Measurements from ENCODE around the gene ZMYND10.

The ZMYND10 gene

GRCh38 chr3:50342813-50343633, 2.5 kb downstream of the ZMYND10 start:
- no peak for DNase-seq

DNA sequence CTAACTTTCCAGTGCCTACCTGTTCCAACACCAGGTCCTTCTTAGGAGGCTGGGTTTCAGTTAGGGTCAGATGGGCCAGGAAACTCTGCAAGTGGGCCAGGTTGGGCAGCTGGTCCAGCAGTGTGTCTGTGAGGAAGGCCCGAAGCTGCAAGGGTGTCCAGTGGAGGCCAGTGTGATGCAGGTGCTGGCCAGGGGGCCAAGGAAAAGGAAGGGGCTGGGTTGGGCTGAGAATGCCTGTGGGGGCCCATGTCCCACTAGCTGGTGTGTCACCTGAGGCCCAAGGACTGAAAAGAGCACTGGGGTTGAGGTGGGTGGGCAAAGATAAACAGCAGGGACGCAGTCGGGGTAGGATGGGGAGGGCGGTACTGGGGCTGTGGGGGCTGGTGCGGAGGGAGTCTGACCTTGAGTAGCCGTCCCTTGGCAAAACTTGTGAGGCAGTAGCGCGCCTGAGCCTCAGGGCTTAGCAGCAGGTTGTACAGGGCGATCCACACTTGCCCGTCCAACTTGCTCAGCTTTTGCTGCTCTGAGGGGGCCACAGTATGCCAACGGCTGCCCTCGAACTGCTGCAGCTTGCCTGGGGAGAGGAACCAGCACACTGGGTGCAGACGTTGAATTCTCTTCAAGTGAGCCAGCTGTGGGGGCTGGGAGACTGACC, 3.4 kb downstream of the ZMYND10 start:
- DNase-seq = no peak

DNA sequence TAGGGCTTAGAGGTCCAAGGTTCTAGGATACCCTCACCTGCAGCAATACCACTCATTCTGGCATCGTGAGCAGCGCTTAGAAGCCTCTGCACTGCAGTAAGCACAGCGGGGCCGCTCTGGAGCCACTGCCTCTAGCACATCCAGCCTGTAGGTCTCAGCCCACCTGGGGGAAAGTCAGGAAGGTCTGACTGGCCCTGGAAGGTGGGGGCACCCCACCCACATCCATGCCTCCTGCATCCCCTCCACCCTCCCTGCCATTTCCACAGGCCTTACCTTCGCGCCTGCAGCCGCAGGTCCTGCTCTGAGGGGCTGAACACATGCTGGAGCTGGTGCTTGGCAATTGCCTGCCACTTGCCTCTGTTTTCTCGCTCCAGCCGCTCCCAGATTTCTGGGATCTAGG, 4.0 kb downstream of the ZMYND10 start:
- no peak for DNase-seq

- DNase-seq = peak; percentile 63 to 80
These were observed 4.8 kb downstream of the ZMYND10 start, which contains the start of gene RASSF1 for GRCh38 chr3:50340448-50341329. RASSF1 (minus strand) TSS chr3:50340836; CDS start chr3:50340805, 31 bp downstream.

DNA sequence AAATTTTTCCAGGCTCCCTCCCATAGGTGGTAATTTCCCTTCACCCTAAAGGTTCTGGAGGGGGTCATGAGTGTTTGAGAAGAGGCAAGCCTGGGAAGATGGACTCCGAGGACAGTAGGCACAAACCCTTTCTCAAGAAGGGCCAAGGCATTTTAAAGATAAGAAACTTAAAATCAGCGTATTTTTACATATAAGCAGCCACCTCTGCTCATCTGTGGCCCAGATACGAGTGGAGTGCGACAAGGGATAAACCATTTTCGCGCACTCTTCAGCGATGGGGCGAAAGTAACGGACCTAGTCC, 5.4 kb downstream of the ZMYND10 start:
- no peak for DNase-seq

DNA sequence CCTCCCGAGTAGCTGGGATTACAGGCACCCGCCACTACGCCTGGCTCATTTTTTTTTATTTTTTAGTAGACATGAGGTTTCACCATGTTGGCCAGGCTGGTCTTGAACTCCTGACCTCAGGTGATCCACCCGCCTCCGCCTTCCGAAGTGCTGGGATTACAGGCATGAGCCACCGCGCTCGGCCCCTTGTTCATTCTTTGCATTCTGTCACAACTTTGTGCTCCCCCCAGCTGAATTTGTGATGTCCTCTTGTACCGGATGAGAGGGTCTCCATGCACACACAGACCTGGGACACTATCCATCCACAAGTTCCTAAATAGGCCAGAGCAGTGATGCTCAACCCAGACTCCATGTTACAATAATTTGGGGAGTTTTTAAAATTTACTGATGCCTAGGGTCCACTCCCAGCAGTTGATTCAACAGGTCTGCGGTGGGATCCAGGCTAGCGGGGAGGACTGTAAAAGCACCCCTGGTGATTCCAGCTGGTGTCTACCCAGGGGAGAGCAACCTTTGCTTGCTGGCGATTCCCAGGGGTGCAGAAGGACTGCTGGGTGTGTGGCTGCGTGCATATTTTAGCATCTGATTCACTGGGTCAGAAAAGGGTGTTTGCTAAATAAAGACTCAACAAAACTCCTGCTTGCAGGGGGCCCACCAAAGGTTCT, 5.9 kb downstream of the ZMYND10 start:
- DNase-seq = no peak

DNA sequence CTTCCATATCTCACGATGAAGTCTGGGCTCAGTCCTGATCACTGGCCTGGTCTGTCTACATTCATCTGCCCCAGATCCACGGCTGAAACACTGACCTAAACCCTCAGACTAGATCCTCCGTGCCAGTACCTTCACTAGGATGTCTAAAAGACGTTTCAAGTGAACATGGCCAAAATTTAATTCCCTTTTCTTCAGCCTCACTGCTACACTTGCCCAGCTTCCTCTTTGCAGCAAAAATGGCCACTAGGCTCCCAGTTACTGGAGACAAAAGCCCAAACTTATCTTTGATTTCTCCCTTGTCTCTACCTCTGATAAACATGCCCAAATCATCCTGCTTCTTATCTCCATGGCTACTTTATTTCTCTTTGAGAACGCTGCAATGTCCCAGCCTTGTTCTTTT, 6.6 kb downstream of the ZMYND10 start:
- DNase-seq = no peak

DNA sequence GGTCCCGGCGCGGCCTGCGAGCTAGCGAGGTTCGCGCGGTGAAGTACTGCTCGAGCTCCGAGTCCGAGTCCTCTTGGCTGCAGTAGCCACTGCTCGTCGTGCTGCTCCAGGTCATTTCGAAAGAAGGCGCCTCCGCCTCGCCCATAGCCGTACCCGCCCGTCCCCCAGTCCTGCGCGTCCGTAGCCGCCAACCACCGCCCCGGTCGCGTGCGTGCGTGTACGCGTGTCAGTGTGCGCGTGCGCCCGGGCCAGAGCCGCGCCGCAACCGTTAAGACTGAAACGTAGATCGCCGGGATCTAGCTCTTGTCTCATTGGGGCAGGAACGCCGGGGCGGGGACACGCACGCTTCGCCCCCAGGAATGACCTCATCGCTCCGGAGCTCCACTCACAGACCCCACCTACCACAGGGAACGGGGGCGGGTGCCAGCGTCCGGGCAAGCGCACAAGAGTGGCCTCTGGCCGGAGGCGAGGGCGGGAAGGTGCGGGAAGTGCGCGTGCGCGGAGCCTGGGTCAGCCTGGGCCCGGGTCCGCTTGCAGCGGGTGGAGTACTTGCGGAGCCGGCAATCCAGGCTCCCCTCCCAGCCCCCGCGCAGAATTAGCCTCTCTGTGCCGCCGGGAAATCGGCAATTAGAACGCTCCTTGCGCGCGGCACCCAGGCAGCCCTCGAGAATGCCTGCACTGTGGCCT, 8.2 kb downstream of the ZMYND10 start:
- DNase-seq = peak; percentile 95 to 96

- no peak for DNase-seq
These were observed 8.9 kb downstream of the ZMYND10 start for GRCh38 chr3:50336452-50337174.

DNA sequence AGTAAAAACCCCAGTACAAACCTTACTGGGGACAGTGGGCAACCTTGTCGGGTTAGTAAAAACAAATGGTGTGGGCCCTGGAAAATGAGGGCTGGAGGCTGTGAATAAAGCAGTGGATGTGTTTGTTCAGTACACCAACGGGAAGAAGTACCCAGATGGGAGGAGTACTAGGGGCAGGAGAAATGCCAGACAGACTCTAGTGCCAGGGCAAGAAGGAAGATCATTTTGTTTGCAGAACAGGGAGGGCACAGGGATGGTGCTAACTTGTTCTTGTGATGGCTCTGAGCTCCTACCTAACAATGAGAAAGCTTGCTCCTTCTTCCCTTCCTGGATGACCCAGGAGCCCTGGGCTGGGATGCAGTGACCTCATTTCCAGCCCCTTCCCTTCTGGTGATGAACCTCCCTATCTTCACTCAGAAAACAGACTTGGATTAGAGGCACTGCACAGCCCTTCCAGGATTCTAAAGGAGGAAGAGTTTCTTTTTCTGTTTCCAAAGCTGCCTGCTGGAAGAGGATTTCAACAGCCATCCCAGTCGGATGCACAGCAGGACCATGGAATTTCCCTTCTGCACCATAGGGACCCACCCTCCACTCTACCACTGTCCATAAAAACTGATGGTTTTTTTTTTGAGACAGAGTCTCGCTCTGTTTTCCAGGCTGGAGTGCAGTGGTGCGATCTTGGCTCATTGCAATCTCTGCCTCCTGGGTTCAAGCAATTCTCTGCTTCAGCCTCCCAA, 11.0 kb downstream of the ZMYND10 start:
- no peak for DNase-seq

DNA sequence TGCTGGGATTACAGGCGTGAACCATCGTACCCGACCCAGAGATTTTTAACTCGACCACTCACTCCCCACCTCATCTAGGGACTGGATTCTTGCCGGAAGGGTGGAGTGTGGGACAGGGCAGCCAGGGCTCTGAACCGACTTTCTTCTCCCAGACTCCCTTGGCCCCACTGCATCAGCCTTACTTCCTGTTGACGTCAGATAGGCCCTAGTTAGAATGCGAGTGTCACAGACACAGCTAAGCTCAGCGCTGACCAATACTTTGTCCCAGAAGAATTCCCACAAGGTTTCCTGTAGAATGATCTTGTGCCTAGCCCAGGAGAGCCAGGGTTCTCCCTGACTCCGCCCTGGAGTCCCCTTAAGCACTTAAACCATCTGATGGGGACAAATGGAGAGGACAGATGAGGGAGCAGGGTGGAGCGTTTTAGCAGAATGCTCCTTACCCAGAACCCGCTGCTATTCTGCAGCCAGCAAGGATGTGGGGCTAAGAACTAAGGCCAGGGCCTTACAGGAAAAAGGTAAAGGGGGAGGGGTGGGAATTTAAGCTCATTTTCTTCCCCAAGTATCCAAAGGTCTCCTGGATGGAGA, 11.7 kb downstream of the ZMYND10 start:
- DNase-seq = no peak

- no peak for DNase-seq
These were observed 14.1 kb downstream of the ZMYND10 start for GRCh38 chr3:50331364-50331907.

DNA sequence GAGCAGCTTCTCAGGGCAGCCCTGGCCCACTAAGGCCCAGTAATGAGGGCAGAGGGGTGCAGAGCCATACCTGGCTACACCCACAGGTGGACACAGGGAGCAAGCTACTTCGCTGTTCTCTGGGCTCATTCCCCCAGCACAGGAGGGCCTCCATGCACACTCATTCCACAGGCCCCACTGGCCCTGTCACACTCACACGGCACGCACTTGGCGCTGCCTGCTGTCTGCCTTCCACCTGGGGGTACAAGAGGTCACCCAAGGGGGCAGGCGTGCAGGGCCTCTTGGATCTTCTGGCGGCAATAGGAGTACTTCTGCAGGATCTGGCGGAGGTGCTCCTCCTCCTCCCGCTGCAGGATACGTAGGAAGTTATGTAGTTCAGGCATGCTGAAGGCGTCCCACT, 15.2 kb downstream of the ZMYND10 start:
- DNase-seq = no peak

DNA sequence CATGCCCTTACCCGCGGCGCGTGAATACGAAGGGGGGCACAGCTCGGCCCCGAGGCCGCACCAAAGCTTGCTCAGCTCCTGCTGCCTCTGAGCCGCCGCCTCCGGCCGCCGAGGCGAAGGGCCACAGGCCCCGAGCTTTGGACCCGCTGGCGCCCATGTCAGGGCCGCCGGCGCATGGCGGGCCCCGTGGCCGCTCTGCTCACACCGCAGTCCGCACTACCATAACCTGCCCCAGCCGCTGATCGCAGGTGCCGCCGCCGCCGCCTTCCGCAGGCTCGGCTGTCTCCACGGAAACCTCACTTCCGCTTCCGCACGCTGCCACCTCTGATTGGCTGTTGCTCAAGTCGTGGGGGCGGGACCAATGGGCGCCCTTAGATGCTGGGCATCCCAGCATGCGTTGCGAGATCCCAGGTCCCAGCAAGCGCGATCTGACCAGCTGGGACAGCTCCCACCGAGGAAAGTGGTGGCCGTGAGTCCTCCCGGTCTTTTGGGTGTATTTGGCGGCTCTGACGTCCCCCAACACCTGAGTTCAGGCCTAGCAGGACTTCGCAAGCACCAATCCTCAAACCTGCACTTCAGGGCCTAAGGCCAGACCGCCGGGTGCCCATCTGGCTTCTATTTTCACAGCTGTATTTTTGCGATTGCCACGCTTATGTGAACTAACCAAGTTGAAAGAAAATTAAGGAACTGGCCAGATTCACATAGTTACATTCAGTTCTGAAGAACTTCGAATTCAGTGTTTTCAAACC, 17.4 kb downstream of the ZMYND10 start, which contains the start of gene TUSC2:
Gene TUSC2 (minus strand): TSS at position 281 of the 749 bp plus-strand sequence. CDS start 124 bp downstream, at position 157.
- peak; percentile 94 to 96 for DNase-seq

- no peak for DNase-seq
These were observed 18.4 kb downstream of the ZMYND10 start for GRCh38 chr3:50327129-50327528.

- DNase-seq = no peak
These were observed 19.4 kb downstream of the ZMYND10 start for GRCh38 chr3:50326182-50326541.

- no peak for DNase-seq
These were observed 19.9 kb downstream of the ZMYND10 start for GRCh38 chr3:50325497-50326181.

DNA sequence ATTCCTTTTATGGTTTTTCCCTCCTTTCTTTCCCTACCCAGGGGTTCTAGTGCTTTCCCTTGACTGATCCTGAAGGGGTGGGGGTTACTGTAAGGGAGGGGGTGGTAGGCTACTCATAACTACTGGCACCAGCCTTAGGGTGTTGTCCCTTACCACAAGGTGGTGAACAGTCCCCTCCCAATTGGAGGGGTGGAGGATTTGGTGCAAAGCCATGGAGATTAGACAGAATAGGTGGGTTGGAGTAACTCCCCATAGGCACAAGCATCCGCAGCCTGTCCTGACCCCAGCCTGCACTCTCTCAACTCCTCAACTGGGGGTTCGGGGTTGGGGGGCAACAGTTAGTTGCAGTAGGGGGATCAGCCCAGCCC, 20.4 kb downstream of the ZMYND10 start:
- no peak for DNase-seq
